GM19023 (cell line): ENCODE results near the gene PRELID2.
A peak's percentile ranks its signal among the peaks of the same experiment; 100 is the strongest.
"Not testable (repeated sequence)": the region's sequence is repeated elsewhere in the genome, so short reads cannot be mapped to it uniquely, and the experiment has no call there.

Experiments used
- ATAC-seq: cut with Tn5 transposase; IDR thresholded peaks from one replicate; pipeline ENCODE4 v1.9.1; 2021; ENCODE audit warnings: mild to moderate bottlenecking, moderate library complexity; ENCODE audit not compliant: unreplicated experiment

The PRELID2 gene

DNA sequence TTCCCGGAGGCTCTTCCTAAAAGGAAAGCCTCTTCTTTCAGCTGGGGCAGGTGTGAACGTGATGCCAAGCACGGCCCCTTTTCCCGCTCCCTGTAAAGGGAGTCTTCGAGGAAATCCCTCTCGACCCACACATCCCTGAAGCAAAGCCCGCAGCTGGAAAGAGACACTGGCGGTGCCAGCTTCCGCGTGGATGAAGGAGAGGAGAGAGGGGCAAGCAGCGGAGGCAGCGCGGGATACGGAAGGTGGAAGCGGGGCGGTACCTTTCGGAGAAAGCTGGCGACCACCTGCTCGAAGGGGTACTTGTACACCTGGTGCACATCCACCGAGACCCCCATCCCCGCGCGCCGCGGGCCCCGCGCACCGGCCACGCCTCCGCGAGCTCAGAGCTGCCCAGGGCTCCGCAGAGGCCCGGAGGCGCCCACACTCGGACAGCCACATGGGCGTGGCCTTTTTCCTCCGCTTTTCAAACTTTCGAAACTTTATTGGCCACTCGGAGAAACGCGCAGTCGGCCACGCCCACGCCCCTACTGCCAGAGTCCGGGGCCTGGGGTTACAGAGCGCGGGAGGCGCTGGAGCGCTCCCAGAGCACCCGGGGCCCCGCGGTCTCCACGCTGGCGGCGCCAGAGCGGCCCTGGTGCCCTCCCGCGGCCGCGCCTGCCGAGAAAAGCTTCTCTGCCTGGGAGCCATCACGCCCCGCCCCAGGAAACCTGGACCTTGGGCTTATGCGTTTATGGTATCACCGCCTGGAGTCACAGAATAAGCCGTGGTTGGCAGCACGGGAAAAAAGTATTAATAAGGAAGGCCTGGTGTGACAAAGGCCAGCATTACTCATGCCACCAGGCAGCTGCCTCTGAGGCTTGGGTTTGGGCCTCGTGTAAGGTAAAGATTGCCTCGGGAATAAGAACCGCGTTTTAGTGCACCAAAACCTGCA, at the start of gene PRELID2:
PRELID2 (minus strand) TSS at position 426 of the 931 bp plus-strand sequence; CDS start at position 335, 91 bp downstream.
- peak; percentile 90 for ATAC-seq

DNA sequence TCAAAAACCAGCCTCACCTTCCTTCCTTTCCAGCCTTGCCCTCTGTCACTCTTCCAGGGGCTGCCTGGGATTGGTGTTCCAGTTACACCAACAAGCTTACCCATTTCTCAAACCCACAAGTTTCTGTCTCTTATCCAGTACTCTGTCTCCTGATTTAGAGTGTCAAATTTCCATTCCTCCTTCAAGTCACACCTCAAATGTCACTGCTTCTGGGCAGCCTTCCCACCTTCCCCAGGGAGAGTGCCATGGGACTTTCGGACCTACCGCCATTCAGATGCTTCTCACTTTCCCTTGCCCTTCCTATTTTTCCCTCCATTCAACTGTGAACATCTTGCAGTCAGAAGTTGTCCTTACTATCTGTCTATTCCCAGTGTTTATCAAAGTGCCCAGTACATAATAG, 39.6 kb upstream of the PRELID2 start:
- no peak for ATAC-seq

DNA sequence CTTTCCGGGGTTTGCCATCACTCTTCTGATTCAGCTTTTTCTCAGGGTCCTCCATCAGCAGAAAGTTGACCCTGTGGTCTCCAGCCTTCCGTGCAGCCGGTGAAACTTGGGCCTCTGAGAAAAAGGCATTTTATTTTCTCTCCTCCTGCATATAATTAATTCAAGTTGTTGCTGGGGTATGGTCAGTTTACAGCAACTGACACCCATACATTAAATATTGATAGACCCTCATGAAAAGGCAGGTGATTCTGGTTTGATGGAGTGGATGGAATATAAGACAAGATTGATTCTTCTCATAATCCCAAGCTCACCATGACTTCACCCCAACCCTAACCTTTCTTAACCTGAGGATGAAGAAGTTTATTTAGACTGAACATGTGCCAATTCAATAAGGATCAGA, 37.8 kb upstream of the PRELID2 start, which contains the start of gene GRXCR2:
GRXCR2 (minus strand) TSS at position 101 of the 400 bp plus-strand sequence; CDS start at position 55, 46 bp downstream.
- ATAC-seq: no peak

DNA sequence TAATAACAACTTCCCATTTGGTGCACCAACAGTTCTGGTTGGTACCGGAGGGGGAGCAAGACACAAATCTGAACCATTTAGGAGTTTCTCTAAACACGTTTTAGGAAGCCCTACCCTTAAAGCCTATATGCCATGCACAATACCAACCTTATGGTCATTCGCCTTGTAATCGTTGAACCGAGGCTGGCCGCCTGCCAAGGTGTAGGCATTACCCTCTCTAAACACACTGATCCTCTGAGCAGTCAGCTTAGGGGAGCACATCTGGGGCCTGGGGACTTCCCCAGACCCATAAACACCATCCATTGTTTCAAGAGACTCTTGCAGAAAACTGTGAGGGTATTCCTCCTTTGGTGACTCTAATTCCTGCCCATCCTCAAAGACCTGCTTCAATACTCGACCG, 37.3 kb upstream of the PRELID2 start:
- no peak for ATAC-seq

DNA sequence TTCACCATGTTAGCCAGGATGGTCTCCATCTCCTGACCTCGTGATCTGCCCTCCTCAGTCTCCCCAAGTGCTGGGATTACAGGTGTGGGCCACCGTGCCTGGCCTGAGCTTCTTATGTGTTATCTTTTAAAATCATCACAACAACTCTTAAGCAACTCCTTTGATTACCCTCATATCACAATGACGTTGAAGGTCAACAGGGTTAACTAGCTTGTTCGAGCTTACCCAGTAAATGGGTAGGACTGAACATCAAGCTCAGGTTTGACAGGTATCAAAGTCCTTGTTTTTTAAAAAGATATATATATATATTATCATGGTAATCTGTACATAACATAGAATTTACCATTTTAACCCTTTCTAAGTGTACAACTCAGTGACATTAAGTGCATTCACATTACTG, 34.6 kb upstream of the PRELID2 start:
- ATAC-seq: no peak

DNA sequence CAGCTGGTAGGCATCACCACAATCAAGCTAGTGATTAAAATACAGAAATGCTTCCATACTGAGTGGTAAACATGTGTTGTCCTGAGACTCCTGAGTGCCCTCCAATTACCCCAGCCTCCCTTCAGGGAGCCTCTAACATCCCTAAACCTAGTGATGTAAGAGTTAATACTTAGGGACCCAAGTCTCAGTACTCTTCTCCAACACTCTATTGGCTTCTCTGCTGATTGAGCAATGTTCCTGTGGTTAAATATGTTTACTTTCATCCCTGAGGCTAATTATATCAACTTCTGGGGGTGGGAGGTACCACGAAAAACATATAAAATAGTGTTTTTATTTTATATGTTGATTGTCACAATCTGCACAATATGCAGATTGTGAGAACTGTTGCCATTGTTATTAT, 32.7 kb upstream of the PRELID2 start:
- ATAC-seq: no peak

DNA sequence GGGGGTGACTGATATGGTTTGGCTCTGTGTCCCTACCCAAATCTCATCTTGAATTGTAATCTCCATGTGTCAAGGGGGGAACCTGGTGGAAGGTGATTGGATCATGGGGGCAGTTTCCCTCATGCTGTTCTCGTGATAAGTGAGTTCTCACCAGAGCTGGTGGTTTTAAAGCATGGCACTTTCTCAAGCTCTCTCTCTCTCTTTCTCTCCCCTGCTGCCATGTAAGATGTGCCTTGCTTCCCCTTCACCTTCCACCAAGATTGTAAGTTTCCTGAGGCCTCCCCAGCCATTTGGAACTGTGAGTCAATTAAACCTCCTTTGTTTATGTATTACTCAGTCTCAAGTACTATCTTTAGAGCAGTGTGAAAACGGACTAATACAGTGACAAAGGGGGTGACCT, 29.3 kb upstream of the PRELID2 start:
- ATAC-seq: not testable (repeated sequence)

DNA sequence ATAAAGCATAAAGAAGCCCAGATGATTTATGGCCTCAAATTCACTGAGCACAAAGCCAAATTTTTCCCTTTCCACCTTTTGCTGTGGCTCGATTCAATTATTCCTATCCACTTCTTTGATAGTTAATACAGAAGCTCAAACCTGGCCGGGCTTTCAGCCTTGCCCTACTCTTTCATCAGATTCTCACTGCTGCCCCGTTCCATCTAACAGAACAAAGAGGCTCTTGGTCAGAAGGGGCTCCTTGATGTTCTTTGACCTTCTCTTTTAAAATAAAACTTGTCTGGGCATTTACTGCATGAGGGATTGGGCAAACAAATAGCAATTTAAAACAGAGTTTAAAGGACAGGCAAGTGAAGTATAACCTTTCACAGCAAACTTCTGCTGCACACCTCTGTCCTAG, 27.9 kb upstream of the PRELID2 start:
- ATAC-seq: no peak

DNA sequence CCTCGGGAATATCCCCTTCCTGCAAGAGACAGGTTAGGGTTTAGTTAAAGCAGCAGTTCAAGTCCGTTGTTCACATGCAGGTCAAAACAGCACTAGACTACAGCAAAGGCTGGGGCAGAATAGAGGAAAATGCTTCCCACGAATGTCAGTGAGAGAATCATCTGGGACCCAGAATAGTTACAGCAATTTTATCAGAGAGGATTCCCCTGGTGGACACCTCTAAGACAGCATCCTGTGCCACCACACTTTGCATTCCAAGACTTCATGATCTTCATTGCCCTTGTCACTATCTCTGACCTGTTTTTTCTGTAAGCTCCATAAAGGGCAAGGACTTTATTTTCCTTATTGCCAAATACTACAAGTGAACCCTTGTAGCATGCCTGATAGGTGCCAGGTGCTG, 24.8 kb upstream of the PRELID2 start:
- no peak for ATAC-seq

DNA sequence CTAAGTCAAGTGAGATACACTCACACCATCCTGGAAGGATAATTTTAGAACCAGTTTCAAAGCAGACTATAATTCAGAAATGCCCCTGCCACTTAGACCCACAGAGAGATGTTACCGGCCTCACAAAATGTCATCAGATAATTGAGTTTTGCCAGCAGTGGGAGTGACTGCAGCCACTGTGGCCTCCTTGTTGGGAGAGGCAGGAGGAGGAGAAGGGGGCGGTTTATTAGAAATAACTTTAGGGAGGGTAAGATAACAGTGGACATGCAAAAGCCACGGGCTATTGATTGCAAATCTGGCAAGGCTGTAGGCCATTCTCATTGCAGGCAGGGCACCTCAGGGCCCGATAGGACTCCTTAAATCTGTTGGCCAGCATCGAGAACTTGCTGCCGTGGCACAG, 24.3 kb upstream of the PRELID2 start:
- no peak for ATAC-seq

DNA sequence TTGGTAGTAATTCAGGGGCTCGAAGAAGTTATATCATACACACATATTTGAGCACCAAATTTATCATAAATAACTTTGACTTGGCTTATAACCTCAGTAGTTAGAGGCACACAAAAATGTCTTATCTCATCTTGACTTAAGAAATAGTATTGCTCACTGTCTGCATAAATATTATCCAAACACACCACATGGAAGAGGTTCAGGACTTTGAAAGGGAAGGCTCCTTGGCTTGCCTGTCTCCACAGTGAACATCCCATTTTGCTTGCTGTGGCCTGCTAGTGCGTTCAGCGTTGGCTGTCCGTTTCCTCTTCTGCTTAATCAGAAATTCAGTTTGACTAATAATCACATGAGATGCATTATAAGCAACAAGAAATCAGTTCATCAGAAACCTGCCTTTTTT, 23.8 kb upstream of the PRELID2 start:
- no peak for ATAC-seq

DNA sequence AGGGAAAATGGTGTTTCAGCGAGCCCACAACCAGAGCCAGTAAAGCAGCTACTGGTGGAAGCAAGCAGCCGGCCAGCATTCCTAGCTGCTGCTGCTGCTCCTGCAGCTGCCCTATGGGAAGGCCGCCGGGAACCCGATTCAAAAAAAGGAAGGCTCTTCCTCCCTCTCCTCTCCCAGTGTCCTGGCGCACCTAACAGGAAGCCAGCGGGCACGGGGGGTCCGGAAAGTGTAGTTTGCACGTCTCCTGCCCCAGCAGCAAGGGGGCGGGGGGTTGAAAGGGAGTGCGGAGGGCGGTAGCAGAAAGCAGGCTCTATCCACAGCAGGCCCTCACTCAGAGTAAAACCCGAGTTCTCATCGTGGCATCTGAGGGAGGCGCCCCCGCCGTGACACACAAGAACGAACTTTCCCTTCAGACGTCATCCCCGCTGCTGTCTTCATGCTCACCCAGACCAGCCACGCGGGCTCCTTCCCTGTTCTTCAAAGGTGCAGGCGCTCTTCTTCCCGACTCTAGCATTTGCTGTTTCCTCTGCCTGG, 21.2 kb upstream of the PRELID2 start:
- ATAC-seq: peak; percentile 48

DNA sequence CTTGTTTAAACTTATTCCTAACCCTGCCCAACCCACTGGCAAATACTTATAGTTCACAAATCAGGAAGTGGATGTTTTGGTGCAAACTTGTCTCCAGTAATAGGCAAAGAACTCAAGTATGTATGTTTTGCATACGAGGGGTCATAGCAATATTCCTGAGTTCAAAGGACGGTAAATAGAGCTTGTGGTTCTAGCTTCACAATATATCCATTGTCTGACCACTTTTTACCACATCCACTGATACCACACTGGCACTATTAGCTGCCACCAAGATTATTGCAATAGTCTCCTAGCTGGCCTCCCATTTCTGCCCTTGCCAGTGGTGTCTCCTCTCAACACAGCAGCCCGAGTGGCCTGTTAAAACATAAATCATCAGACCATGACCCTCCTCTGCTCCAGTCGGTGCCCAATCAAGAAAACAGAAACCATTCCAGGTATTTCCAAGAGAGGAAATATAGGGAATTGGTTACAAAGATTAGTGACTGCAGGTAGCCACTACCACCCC, 20.7 kb upstream of the PRELID2 start:
- no peak for ATAC-seq

DNA sequence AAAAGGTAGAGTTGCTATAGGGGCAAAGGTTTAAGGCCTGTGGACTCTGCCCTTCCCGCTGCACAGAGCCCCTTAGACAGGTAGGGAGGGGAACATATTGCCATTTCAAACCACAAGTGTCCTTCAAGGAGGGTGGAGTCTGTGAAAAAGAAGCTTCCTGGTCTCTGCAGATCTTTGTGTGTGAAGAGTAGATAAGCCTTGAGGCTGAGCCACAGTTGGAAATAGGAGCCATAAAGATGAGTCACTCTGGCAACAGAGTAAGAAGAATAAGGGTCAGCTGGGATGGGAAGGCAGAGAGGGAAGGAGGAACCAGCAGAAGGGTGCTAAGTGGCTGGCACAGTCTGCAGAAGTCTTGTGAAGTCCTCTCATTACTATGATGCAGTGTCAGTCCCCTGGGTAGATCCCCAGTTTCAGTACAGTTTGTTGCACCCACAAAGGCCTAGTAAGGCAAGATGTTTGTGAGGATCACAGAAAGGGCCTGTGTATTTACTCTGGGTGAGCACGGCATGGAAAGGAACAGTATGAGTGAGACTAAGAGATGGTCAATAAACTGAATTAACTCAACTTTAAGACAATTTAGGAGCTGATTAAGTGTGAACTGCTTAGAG, 19.6 kb upstream of the PRELID2 start:
- ATAC-seq: no peak

DNA sequence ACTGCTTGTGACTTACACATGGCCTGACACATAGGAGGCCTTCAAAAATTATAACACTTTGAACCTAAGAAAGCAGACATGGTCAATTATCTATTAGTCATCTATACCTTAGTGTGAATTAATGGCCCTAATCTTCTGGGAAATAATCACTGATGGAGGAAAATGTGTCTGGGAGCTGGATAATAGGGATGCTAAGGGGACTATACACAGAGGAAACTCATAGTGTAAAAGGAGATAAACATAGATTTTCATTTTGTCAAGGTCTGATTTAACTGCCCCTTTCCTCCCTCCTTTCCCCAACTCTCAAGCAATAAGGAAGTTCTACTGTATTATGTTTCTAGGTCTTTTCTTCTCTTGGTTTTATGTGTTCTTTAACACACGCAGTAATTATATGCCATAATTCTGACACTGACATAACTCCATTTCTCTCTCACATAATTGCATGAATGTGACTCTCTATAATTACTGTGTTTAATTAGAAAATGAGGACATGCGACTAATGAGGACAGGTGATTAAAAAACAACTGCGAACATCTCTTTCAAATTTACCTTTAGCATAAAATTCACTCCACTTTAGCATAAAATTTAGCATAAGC, 18.7 kb upstream of the PRELID2 start:
- ATAC-seq: no peak

DNA sequence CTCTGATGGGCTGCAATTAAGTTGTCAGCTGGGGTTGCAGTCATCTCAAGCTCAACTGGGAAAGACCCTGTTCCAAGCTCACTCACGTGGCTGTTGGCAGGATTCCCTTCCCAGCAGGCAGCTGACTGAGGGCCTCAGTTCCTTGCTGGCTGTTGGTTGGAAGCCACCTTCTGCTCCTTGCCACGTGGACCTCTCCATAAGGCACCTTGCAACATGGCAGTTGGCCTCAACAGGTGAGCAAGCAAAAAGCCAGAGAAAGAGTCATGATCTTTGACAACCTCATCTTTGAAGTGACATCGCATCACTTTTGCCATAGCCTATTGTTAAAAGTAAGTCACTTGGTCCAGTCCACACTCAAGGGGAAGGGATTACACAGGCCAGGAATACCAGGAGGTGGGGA, 17.8 kb upstream of the PRELID2 start:
- no peak for ATAC-seq

DNA sequence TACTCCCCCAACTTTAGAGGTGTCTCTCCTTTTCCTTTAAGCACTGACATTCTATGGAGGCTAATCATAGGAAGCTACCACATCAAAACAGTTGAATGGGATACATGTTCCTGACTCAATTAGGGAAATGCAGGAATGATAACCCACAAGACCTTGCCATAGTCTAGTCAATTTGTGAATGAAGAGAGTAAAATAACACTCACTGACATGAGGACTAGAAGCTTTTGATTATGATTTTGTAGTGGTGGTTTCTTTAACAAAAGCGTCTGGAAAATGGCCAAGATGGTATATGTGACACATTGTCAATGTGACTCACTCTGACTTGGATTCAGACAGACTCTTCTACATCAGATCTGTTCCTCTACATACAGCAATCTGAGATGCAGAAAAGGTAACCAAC, 13.7 kb upstream of the PRELID2 start:
- ATAC-seq: no peak

DNA sequence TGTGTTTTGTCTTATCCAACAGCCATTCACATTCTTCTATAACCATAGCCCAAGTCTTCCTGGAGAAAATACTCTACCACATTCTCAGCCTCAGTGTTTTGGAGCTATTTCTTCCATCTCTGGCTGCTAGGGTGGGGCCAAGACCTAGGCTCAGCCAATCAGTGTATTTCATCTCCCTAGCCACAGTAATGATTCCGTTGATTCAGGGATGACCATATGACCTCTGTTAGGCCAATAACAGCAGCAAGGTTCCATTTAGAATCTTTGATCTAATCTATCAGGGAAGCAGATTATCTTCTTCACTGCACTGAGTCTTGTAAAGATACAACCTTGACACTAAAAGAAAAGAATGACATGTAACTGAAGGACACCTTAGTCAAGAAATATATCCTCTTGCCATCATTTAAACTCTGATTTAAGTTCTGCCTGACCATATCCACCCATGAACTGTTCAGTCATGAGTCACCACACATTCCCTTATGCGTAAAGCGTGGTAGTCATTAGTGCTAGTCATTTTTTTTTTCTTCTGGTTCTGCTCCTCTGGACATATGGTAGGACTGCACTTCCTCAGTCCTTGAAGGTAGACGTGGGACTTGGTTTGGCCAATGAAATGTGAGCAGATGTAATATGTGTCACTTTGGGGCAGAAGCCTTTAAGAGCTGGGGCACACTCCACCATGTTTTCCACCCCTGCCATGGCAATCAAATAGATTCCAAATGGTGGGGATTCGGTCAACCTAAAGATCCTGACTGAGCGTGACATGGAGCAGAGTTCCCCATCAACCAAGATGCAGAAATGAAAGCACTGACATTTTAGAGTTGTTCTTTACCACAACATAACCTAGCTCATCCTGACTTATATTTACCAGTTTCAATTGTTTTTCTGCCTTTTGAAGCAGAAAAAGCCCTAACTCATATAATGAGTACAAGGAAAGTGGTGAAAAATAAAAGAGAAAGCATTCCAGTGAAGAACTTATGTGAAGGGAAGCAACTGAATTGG, 12.7 kb upstream of the PRELID2 start:
- ATAC-seq: no peak

DNA sequence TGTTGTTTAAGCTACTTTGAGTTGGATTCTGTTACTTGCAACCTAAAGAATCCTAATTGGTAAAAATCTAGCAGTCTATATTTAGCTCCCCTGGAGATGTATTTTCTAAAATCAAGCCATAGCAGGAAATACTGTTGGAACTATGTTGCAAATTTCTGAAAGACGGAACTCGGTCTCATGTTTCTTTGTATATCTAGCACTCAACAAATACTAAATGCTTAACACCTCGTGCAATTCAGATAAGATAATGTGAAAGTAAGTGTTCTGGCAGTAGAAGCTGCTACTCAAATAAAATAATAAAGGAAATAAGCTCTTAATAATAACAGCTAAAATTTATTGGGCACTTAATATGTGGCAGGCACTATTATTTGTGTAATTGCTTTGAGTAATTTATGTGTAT, 10.9 kb upstream of the PRELID2 start:
- no peak for ATAC-seq

DNA sequence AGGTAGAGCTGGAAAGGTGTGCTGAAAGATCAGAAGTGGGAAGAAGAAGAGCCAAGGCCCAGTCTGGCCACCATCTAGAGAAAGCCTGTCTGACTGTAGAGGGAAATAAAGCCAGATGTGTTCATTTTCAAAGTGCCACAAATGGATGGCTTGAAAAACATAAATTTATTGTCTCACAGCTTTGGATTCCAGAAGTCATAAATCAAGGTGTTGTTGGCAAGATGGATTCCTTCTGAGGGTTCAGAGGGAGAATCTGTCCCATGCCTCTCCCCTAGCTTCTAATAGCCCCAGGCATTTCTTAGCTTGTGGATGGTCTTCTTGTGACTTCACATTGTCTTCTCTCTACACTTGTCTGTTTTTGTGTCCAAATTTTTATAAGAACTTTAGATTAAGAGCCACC, 6.2 kb upstream of the PRELID2 start:
- ATAC-seq: no peak
